ENCODE data around the gene OR8B3. TPM values are rescaled to one million over a fixed set of nuclear protein-coding genes. Genes with fewer than 3 reads are reported as not detected.

Gene OR8B3
- not detected in 3 replicates for total RNA-seq (2021)
- not detected for Bru-seq, nascent RNA
- long read RNA-seq, experiment 1, result 0 reads
- long read RNA-seq, experiment 2, result 0 reads
- long read RNA-seq, experiment 3, result 0 reads

- peaks cover 2% of the 10 kb centered on the region; the same call in 1 of the 2 replicates for H3K4me1 Mint-ChIP-seq
- ChIA-PET CTCF (no interaction called here), POLR2A (no interaction called here)
- H3K4me3 Mint-ChIP-seq, result no peak within 1 kb of the TSS
- peaks cover 7% of the 10 kb centered on the region for H3K36me3 Mint-ChIP-seq
- no peaks in the 10 kb centered on the region for H3K27me3 Mint-ChIP-seq (ENCODE audit: low read depth)
- ATAC-seq, result no peak
- H3K9me3 Mint-ChIP-seq, result peaks cover 8% of the 10 kb centered on the region
- no peak for DNase-seq (ENCODE audit: low spot score)
- TF ChIP-seq PRRX2 (CRISPR knock-in tag; IDR thresholded peaks at IDR 0.05), result no peak
- no peak for TF ChIP-seq CREB1 (CRISPR knock-in tag; IDR thresholded peaks at IDR 0.05)
- TF ChIP-seq USF1 (CRISPR knock-in tag; IDR thresholded peaks at IDR 0.05), result no peak
- no peak for TF ChIP-seq NFE2L1 (CRISPR knock-in tag; IDR thresholded peaks at IDR 0.05)
- TF ChIP-seq MXD4 (CRISPR knock-in tag; IDR thresholded peaks at IDR 0.05; ENCODE audit: borderline replicate concordance), result no peak
- TF ChIP-seq PREB (CRISPR knock-in tag; IDR thresholded peaks at IDR 0.05; ENCODE audit: borderline replicate concordance), result no peak
- no peak for TF ChIP-seq ZNF263 (CRISPR knock-in tag; IDR thresholded peaks at IDR 0.05; ENCODE audit: low read depth)
- TF ChIP-seq ESRRA (CRISPR knock-in tag; IDR thresholded peaks at IDR 0.05; ENCODE audit: borderline replicate concordance), result no peak
- TF ChIP-seq FOXP4 (CRISPR knock-in tag; IDR thresholded peaks at IDR 0.05), result no peak
- no peak within 1 kb of the TSS for H3K27ac Mint-ChIP-seq
Measured at GRCh38 chr11:124398924-124399323, at the start of gene OR8B3. Gene OR8B3 (minus strand): TSS chr11:124399024. CDS start chr11:124397351, 1,673 bp downstream.

GRCh38 chr11:124446916-124447315 lies 48.1 kb upstream of the OR8B3 start:
- H3K27ac Mint-ChIP-seq, result no peak overlapping the region
- no peak overlapping the region for H3K4me3 Mint-ChIP-seq
- DNase-seq (ENCODE audit: low spot score) (no peak), ATAC-seq (no peak)
- no peaks in the 10 kb centered on the region for H3K4me1 Mint-ChIP-seq
- no peaks in the 10 kb centered on the region for H3K27me3 Mint-ChIP-seq (ENCODE audit: low read depth)
- ChIA-PET POLR2A (no interaction called here), CTCF (no interaction called here)
- peaks cover 7% of the 10 kb centered on the region for H3K9me3 Mint-ChIP-seq
- no peaks in the 10 kb centered on the region for H3K36me3 Mint-ChIP-seq
- no peak for TF ChIP-seq ZBTB43 (CRISPR knock-in tag; IDR thresholded peaks at IDR 0.05)
- no peak for TF ChIP-seq STAT6 (CRISPR knock-in tag; conservative IDR thresholded peaks at IDR 0.05; ENCODE audit: low read depth)
- no peak for TF ChIP-seq ZNF423 (CRISPR knock-in tag; IDR thresholded peaks at IDR 0.05)
- no peak for TF ChIP-seq MYBL2 (CRISPR knock-in tag; IDR thresholded peaks at IDR 0.05)
- no peak for TF ChIP-seq CREB1 (CRISPR knock-in tag; IDR thresholded peaks at IDR 0.05)
- TF ChIP-seq ARID4B (CRISPR knock-in tag; IDR thresholded peaks at IDR 0.05; ENCODE audit: borderline replicate concordance), result no peak
- no peak for TF ChIP-seq ZNF121 (CRISPR knock-in tag; IDR thresholded peaks at IDR 0.05)
- TF ChIP-seq HMGXB4 (CRISPR knock-in tag; IDR thresholded peaks at IDR 0.05), result no peak
- TF ChIP-seq USF1 (CRISPR knock-in tag; IDR thresholded peaks at IDR 0.05), result no peak
- no peak for TF ChIP-seq SMAD4 (CRISPR knock-in tag; IDR thresholded peaks at IDR 0.05)
- no peak for TF ChIP-seq E2F4 (CRISPR knock-in tag; IDR thresholded peaks at IDR 0.05; ENCODE audit: borderline replicate concordance, low read depth)
